Islet precursor cell (in vitro differentiated cells): ENCODE data around the gene SEMA5B.

ENCODE experiments used
- DNase-seq: peaks from one replicate; pipeline ENCODE4 v3.0.0-alpha.2; 2018

Gene SEMA5B

DNA sequence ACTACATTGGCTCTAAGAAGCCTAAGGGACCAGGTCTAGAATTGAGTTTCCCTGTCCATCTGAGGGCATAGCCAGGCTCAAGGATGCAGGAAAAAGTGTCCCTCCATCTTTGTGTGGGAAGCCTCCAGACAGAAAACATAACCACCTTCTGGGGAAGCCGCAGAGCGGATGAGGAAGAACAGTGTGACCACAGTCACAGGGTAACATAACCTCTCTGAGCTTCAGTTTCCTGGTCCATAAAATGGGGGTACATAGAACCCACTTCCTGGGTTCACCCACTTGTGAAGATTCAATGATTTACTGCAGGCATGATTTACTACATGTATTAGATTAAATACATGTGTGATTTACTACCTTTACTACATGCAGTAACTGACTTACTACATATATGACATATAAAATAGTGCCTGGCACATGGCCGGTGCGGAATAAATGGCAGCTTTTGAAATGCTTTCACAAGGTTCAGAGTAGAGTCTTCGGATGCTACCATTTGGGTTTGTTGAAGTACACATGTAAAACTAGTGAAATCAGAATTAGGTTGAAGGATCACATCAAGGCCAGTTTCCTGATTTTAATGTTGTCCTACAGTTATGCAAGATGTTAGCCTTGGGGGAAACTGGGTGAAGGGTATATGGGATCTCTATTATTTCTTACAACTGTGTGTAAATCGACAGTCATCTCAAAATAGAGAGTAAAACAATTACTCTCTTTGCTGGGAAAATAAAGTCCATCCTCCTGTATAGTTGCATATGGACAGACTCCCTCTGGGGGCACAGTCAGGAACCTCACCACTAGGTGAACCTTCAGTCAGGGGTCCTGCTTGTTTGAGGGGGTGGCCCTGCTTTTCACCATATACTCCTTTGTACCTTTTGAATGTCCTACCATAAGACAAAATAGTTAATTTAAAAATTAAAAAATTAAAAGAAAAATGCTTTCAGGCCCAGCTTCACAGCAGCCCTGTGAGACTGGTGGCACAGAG lies 86.0 kb downstream of the SEMA5B start:
- DNase-seq: no peak

- DNase-seq: no peak
These were observed 86.9 kb downstream of the SEMA5B start for GRCh38 chr3:122940628-122941086.

DNA sequence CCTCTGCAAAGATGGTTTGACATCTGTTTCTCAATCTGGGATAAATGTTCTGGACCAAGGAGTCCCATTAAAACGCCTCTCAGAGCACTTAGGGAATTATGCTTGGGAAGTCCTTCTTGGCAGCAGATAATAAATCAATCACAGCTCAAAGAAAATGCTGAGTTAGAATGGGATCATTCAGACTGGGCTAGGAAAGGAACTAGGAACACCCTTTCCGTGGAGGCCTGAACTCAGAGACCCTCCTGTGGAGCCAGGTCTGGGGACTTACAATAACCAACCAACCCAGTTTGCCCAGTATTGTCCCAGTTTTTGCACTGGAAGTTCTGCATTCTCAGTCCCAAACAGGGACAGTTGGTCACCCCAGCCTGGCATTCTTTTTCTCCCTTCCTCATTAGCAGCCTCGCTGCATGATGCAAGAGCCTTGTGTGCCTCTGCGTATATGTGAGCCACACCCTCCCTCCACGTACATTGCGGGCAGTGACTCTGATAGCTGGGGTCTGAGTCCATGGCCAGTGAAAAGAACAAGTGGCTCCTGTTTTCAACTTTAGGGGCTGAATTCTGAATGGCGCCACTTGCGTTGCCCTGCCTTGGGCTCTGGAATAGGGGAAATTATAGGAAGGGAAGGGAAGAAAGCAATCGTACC lies 88.7 kb downstream of the SEMA5B start:
- DNase-seq: no peak

GRCh38 chr3:122937745-122938144 lies 89.8 kb downstream of the SEMA5B start:
- no peak for DNase-seq

- DNase-seq: no peak
These were observed 90.6 kb downstream of the SEMA5B start for GRCh38 chr3:122936986-122937385.

DNA sequence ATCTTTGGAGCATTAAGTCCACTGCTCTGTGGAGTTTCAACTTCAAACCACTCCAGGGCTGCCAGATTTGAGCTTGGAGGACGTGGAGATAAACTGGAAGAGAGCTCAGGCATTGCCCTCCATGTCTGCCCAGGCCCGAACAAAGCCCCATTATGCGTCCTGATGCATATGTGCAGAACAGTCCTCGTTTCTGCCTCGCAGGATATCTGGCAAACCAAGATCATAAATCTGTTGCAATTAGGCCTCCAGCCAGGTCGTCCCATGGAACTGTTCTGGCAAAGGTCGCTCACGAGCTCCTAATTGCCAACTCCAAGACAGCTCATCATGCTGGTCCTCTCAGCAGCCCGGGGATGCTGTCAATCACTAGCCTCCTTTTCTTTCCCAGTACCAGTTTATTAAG lies 91.2 kb downstream of the SEMA5B start:
- DNase-seq: peak; percentile 87

GRCh38 chr3:122934251-122934650 lies 93.3 kb downstream of the SEMA5B start:
- DNase-seq: no peak

- no peak for DNase-seq
These were observed 95.2 kb downstream of the SEMA5B start for GRCh38 chr3:122932251-122932967.

- DNase-seq: no peak
These were observed 95.9 kb downstream of the SEMA5B start for GRCh38 chr3:122931636-122932035.

GRCh38 chr3:122930063-122930997 lies 97.2 kb downstream of the SEMA5B start:
- no peak for DNase-seq

GRCh38 chr3:122929188-122930062 lies 98.1 kb downstream of the SEMA5B start:
- no peak for DNase-seq

DNA sequence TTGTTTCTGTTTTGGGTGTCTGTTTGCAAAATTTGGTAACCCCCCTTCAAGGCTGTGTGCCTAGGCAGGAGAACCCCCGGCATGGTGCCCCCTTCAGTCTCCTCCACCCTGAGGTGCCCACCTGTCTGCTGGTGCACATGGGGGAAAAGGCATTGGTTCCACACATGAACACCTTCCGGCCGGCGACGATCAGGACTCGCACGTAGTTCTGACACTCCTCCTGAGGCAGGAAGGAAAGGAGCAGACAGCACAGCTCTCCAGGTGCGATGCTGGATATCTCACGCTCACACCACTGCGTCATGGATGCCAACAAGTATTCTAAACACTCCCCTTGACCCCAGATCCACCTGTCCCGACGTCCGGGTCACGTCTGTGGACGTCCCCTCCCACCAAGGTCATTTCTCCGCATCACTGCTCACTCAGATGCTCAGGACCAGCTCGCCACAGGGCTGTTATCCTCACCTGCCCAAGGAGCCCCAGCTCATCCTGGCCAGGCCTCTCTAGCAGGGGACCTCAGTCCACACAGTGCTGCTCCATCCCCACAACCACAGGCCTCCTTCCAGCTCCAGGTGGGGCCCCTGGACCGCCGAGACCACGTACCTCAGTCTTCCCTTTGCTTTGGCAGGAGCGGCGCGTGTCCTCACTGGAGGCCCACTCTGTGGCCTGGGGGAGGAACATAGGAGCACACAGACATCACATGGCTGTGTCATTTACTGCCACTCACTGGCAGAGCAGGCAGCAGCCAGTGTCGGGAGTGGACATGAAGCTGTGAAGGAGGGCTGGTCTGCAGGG lies 99.0 kb downstream of the SEMA5B start:
- DNase-seq: no peak

DNA sequence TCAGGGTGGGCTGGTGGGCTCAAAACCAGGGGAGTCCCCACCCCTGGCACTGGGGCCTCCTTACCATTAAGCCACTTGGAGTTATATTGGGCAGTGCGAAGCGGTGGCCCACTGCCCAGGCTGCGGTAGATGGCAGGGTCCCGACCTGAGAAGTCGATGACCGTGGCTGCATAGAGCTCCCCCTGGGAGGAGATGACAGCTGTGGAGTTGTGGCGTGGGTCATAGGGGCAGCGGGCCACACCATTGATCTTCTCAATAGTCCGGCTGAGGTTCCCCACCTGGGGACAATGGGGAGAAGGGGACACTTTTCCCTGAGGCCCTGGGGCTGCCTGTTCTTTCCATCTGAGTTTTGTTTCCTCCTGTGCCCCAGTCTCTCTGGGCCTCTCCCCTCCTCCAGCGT lies 99.8 kb downstream of the SEMA5B start:
- DNase-seq: no peak

GRCh38 chr3:122926811-122927210 lies 100.8 kb downstream of the SEMA5B start:
- no peak for DNase-seq

GRCh38 chr3:122926322-122926721 lies 101.2 kb downstream of the SEMA5B start:
- no peak for DNase-seq

- DNase-seq: no peak
These were observed 101.8 kb downstream of the SEMA5B start for GRCh38 chr3:122925756-122926155.

GRCh38 chr3:122924056-122924455 lies 103.5 kb downstream of the SEMA5B start:
- no peak for DNase-seq

DNA sequence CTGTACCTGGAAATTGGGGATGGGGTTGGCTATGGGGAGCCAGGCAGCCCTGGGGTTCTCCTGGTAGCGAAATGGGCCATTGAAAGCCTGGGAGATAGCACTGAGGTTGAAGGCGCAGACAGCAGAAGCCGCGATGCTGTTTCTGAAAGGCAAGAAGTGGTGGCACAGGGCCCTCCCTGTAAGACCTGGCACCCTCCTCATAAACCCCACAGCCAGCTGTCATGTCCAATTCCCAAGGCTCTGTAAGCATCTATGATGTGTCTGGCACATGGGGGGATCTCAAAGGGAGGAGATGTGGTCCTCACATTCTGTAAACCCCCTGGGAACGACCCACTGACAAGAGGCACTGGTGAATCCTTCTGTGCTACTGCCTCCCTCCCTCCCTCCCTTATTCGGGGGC lies 104.0 kb downstream of the SEMA5B start:
- DNase-seq: no peak

DNA sequence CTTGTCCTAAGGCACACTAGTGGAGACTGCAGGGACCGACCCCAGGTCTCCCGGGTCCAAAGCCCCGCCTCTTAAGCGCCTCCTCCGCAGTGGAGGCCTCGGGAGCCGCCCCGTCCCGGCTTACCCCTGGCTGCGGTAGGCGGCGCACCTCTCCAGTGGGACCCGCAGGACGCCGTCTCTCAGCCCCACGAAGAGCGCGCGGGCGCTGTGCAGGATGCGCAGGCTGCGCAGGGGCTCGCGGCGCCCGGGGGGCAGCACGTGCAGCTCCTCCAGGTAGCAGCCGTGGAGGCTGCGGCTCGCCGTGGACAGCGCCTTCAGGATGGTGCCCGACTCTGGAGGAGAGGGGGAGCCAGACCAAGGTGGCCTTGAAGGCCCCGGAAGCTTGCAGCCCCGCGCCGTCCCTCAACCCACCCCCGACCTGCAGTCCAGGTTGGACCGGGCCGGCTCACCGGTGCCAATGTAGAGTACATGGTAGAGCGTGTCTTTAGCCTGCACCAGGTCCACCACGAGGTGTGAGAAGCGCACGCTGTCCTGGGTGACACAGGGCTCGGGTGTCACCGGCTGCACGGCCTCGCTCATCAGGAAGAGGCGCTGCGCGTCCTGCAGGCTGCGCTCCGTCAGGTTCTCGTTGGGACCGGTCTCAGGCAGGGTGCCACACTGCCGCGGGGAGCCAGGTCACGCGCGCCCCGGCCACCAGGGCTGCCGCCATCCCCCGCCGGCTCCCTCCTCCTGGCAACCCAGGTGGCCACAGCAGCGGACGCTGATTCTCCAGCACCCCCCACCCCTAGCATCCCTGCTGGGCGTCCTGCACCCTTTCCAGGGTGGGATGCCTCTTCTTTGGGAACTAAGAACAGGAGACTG lies 105.5 kb downstream of the SEMA5B start:
- DNase-seq: peak; percentile 80
